GM12878 (cell line): ENCODE results near the gene OPRPN. TPM values are rescaled to one million over a fixed set of nuclear protein-coding genes. Genes with fewer than 3 reads are reported as not detected.
A peak's percentile ranks its signal among the peaks of the same experiment; 100 is the strongest.

Experiments
- BCL3 ChIP-seq: IDR thresholded peaks from 2 replicates; pipeline ENCODE4 v1.6.1; 2011; ENCODE audit warnings: borderline replicate concordance, low read depth, mild to moderate bottlenecking, moderate library complexity, low read length; ENCODE audit not compliant: insufficient read depth, poor library complexity, severe bottlenecking
- CHD1 ChIP-seq: IDR thresholded peaks from 2 replicates; pipeline ENCODE4 v1.6.1; 2012; ENCODE audit warnings: low read depth, low read length, improper control_type of control experiment
- DPF2 ChIP-seq: fragments of 450-650 bp; IDR thresholded peaks from 2 replicates; pipeline ENCODE4 v1.6.1; 2017; ENCODE audit warnings: mild to moderate bottlenecking
- EP300 ChIP-seq, 2 experiments: fragments of 150-350 bp in 1 of 2; IDR thresholded peaks; 2 replicates each; pipeline ENCODE4 v1.6.1; 2011 to 2012; ENCODE audit warnings: low read depth in 2 of 2, low read length in 2 of 2, borderline replicate concordance in 1 of 2, improper control_type of control experiment in 1 of 2, inconsistent platforms in 1 of 2; ENCODE audit not compliant: control insufficient read depth in 1 of 2
- FOS ChIP-seq: IDR thresholded peaks from 3 replicates; pipeline ENCODE4 v1.6.1; 2011; ENCODE audit warnings: borderline replicate concordance; ENCODE audit not compliant: insufficient read length; ENCODE audit errors: extremely low read depth
- GABPA ChIP-seq: IDR thresholded peaks from 2 replicates; pipeline ENCODE4 v1.6.1; 2014; ENCODE audit warnings: antibody characterized with exemption, low read depth, mild to moderate bottlenecking, inconsistent platforms
- HDAC6 ChIP-seq: fragments of 200-600 bp; sonication (generic); IDR thresholded peaks from one replicate; pipeline ENCODE4 v1.8.0; 2017; ENCODE audit warnings: antibody characterized with exemption; ENCODE audit not compliant: unreplicated experiment
- KDM1A ChIP-seq: fragments of 200-600 bp; sonication (generic); IDR thresholded peaks from 2 replicates; pipeline ENCODE4 v1.6.1; 2016; ENCODE audit warnings: borderline replicate concordance
- NR2C1 ChIP-seq: fragments of 450-650 bp; IDR thresholded peaks from 2 replicates; pipeline ENCODE4 v1.6.1; 2017; ENCODE audit warnings: antibody characterized with exemption, mild to moderate bottlenecking, moderate library complexity
- NRF1 ChIP-seq: conservative IDR thresholded peaks from 2 replicates; pipeline ENCODE4 v1.6.1; 2011; ENCODE audit warnings: mild to moderate bottlenecking, low read depth, low read length, improper control_type of control experiment
- RBBP5 ChIP-seq: fragments of 200-600 bp; sonication (generic); conservative IDR thresholded peaks from 2 replicates; pipeline ENCODE4 v1.6.1; 2016
- RELB ChIP-seq: fragments of 450-650 bp; IDR thresholded peaks from 2 replicates; pipeline ENCODE4 v1.6.1; 2017; ENCODE audit warnings: low read depth, mild to moderate bottlenecking, moderate library complexity
- SRF ChIP-seq, 2 experiments: IDR thresholded peaks; 2 replicates each; pipeline ENCODE4 v1.6.1; 2011; ENCODE audit warnings: low read depth in 2 of 2, low read length in 2 of 2, mild to moderate bottlenecking in 1 of 2, moderate library complexity in 1 of 2
- STAT1 ChIP-seq: fragments of 450-650 bp; conservative IDR thresholded peaks from 2 replicates; pipeline ENCODE4 v1.6.1; 2014; ENCODE audit warnings: antibody characterized with exemption, mild to moderate bottlenecking
- TBL1XR1 ChIP-seq: IDR thresholded peaks from 2 replicates; pipeline ENCODE4 v1.6.1; 2012; ENCODE audit warnings: low read depth, low read length, improper control_type of control experiment
- YY1 ChIP-seq: IDR thresholded peaks from 2 replicates; pipeline ENCODE4 v1.6.1; 2011; ENCODE audit warnings: low read depth, mild to moderate bottlenecking, low read length
- ZZZ3 ChIP-seq: IDR thresholded peaks from 2 replicates; pipeline ENCODE4 v1.6.1; 2011; ENCODE audit warnings: low read depth; ENCODE audit not compliant: control insufficient read depth, insufficient read length
- polyA plus RNA-seq, 11 experiments: library from polyadenylated mRNA; depleted of rRNA in 4 of 11; unstranded in 6 of 11; stranded (reverse) in 5 of 11; fragments of >200 nt; fragmentation: Nextera tagmentation in 4 of 11; fragmentation: Illumina TruSeq in 1 of 11; extraction: Ambion mirVana in 4 of 11; extraction: Trizol in 1 of 11; gene quantifications; 1 replicate in 1 of 11; 2 replicates in 10 of 11; pipeline versions ENCODE4 v1.2.1 to v1.2.3, GENCODE V29; 2011 to 2016; ENCODE audit warnings: inconsistent platforms in 2 of 11, missing spikeins in 2 of 11, low read depth in 1 of 11
- total RNA-seq, 4 experiments: library from RNA; depleted of rRNA in 3 of 4; stranded (reverse); fragments of >200 nt in 3 of 4; fragmentation: Illumina TruSeq in 1 of 4; extraction: Trizol in 1 of 4; gene quantifications; 2 replicates each; pipeline versions ENCODE4 v1.2.1 to v1.2.3, GENCODE V29; 2013 to 2021
- TF ChIP-seq, protein P1 (sequence below): IDR thresholded peaks from 2 replicates; pipeline ENCODE4 v1.6.1; 2011; ENCODE audit warnings: borderline replicate concordance, low read depth, mild to moderate bottlenecking, moderate library complexity, mixed read lengths, low read length; ENCODE audit not compliant: insufficient read depth; ENCODE audit errors: extremely low read length
- TF ChIP-seq, protein P2 (sequence below): fragments of 450-650 bp; IDR thresholded peaks from 2 replicates; pipeline ENCODE4 v1.6.1; 2018; ENCODE audit warnings: mild to moderate bottlenecking, low read depth, moderate library complexity; ENCODE audit not compliant: partially characterized antibody
- TF ChIP-seq, protein P3 (sequence below): fragments of 450-650 bp; formaldehyde crosslinking; IDR thresholded peaks from 2 replicates; pipeline ENCODE4 v1.5.0; 2022; ENCODE audit warnings: mild to moderate bottlenecking, missing genetic modification characterization

The OPRPN gene
- total and polyA plus RNA-seq, 10 of the 15 experiments (the other 5 are each of a cell fraction or from before 2014, with no cell fraction given): 0.16 to 0.33 TPM; not detected in 8

DNA sequence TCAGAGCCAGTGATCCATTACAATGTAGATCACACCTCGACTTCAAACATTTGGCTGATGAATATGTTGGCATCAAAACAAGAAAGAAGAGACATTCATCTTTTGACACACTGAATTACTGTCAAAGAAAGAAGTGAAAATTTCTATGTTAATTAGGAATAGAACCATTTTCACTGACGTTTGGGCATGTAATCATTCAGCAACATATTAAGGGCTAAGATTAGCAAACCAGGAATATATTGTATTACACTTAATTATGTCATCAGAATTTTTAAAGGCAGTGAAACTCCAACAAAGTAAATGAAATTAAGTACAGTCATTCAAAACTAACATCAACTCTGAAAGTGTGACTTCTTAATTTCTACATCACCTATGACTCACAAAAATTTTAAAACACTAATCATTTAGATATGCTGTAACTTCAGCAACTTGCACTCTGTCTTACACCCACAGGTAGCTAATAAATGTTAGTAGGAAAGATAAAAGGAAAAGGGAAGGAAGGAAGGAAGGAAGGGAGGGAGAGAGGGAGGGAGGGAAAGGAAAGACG lies 38.6 kb upstream of the OPRPN start (continued):
- TF ChIP-seq, protein P1, sequence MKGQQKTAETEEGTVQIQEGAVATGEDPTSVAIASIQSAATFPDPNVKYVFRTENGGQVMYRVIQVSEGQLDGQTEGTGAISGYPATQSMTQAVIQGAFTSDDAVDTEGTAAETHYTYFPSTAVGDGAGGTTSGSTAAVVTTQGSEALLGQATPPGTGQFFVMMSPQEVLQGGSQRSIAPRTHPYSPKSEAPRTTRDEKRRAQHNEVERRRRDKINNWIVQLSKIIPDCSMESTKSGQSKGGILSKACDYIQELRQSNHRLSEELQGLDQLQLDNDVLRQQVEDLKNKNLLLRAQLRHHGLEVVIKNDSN: no peak
- TF ChIP-seq CHD1 (no peak), DPF2 (peak; percentile 45; the same call in 1 of the 2 replicates), GABPA (no peak), RELB (no peak; the same call in 1 of the 2 replicates), EP300 (IDR thresholded peaks at IDR 0.05; ENCODE audit: borderline replicate concordance in 1 of 2, control insufficient read depth in 1 of 2, low read depth in 2 of 2, low read length in 2 of 2) (peak; percentile 16 to 22; a peak in 1 of 4 replicates), FOS (no peak), BCL3 (no peak), NRF1 (no peak), YY1 (no peak), ZZZ3 (no peak), SRF (IDR thresholded peaks at IDR 0.05; ENCODE audit: low read depth in 2 of 2, low read length in 2 of 2) (no peak), TBL1XR1 (no peak), KDM1A (no peak), HDAC6 (no peak), NR2C1 (no peak), STAT1 (no peak), RBBP5 (no peak)
- TF ChIP-seq, protein P2, sequence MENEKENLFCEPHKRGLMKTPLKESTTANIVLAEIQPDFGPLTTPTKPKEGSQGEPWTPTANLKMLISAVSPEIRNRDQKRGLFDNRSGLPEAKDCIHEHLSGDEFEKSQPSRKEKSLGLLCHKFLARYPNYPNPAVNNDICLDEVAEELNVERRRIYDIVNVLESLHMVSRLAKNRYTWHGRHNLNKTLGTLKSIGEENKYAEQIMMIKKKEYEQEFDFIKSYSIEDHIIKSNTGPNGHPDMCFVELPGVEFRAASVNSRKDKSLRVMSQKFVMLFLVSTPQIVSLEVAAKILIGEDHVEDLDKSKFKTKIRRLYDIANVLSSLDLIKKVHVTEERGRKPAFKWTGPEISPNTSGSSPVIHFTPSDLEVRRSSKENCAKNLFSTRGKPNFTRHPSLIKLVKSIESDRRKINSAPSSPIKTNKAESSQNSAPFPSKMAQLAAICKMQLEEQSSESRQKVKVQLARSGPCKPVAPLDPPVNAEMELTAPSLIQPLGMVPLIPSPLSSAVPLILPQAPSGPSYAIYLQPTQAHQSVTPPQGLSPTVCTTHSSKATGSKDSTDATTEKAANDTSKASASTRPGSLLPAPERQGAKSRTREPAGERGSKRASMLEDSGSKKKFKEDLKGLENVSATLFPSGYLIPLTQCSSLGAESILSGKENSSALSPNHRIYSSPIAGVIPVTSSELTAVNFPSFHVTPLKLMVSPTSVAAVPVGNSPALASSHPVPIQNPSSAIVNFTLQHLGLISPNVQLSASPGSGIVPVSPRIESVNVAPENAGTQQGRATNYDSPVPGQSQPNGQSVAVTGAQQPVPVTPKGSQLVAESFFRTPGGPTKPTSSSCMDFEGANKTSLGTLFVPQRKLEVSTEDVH: no peak
- TF ChIP-seq, protein P3, sequence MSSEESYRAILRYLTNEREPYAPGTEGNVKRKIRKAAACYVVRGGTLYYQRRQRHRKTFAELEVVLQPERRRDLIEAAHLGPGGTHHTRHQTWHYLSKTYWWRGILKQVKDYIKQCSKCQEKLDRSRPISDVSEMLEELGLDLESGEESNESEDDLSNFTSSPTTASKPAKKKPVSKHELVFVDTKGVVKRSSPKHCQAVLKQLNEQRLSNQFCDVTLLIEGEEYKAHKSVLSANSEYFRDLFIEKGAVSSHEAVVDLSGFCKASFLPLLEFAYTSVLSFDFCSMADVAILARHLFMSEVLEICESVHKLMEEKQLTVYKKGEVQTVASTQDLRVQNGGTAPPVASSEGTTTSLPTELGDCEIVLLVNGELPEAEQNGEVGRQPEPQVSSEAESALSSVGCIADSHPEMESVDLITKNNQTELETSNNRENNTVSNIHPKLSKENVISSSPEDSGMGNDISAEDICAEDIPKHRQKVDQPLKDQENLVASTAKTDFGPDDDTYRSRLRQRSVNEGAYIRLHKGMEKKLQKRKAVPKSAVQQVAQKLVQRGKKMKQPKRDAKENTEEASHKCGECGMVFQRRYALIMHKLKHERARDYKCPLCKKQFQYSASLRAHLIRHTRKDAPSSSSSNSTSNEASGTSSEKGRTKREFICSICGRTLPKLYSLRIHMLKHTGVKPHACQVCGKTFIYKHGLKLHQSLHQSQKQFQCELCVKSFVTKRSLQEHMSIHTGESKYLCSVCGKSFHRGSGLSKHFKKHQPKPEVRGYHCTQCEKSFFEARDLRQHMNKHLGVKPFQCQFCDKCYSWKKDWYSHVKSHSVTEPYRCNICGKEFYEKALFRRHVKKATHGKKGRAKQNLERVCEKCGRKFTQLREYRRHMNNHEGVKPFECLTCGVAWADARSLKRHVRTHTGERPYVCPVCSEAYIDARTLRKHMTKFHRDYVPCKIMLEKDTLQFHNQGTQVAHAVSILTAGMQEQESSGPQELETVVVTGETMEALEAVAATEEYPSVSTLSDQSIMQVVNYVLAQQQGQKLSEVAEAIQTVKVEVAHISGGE: no peak
